Glomerular endothelial cell (primary cell): ENCODE results near the gene CC2D2A. TPM values are rescaled to one million over a fixed set of nuclear protein-coding genes. Genes with fewer than 3 reads are reported as not detected.
A peak's percentile ranks its signal among the peaks of the same experiment; 100 is the strongest.

Source experiments
- DNase-seq: peaks from one replicate; pipeline ENCODE4 v3.0.0-alpha.2; 2011; ENCODE audit warnings: low read depth, low spot score; ENCODE audit errors: extremely low read depth
- total RNA-seq: library from RNA; depleted of rRNA; stranded (reverse); fragments of >200 nt; gene quantifications from 2 replicates; pipeline ENCODE4 v1.2.3, GENCODE V29; 2015

CC2D2A gene
- total RNA-seq, 1 donor from 2014 or later, result 23.2 TPM

DNA sequence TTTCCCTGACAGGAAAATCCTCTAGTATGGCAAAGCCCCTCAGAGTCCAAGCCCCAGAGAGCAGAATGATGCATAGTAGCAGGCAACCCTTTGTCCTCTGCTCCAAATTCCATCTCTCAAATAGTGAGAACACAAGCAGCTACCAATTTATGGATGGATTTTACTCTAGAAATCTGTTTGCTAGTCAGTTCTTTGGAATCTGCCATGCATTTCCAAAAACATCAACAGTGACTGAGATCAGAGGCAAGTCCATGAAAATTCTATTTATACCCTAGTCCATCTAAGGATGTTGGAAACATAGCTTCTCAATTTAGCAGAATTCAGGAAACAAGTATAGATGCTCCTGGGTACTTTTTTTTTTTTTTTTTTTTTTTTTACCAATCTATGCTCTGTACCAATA is 10.0 kb upstream of the CC2D2A start:
- no peak for DNase-seq

DNA sequence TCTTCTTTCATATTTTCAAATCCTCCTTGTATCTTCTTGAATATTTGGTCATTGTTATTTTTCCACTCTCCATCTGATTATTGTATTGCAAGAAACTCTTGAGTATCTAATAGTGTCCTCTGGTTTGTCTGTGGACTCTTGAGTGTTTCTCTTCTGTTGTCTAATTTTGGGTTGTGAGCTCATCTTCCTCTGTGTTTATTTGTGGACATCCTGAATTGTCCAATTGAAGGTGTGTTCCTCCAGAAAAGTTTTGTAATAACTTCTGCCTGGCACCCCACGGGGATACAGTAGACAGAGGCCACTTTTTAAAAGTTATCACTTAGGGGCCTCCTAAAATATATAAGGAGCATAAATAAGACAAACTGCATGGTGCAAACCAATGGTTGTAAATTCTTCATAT is 3.1 kb upstream of the CC2D2A start:
- no peak for DNase-seq

DNA sequence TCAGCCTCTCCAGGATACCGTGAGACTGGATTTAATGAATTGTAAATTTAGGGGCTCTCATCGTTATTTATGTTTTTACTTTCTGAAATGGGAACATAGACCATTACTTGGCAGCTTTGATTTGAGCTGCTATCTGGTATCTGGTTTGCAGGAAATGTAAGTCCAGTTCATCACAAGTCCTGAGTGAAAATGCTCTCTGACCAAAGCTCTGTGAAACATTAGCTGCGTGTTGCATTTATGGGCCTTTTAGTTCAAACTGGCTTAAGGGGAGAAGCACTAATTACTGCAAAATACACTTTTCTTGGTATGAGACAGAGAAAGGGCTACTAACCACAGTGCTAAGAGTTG is 420 bp downstream of the CC2D2A start:
- no peak for DNase-seq

DNA sequence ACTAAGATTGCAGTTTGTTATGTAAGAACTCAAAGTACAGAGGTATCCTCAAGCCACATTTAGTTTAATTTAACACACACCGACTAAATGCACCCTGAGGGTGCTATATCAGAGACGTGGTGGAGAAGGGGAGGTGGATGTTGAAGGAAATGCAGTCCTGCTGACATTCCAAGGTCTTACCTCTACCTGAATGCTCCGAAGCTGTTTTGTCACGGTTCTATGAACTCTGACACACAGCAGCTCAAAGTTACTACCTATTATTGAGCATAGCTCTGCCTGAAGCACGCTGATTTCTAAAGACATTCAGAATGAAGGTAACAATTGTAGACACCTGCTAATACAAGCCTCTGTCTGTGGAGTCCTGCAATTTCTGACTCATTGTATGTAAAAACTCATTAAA is 6.7 kb downstream of the CC2D2A start:
- no peak for DNase-seq

DNA sequence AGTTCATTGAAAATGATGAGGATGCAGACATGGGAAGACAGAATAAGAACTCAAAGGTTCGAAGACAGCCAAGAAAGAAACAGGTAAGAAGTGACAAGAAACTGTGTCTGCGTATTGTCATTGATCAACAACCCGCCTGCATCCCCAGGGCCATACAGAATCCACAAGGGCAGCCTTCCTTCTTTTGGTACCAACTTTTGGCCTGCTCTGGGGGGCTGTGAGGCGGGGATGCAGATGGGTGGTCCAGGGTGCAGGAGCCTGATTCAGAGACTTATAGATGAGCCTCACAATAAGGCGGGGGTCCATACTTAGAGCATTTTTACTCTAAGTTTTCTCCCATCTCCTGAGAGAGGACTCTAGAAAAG is 9.0 kb downstream of the CC2D2A start:
- no peak for DNase-seq

DNA sequence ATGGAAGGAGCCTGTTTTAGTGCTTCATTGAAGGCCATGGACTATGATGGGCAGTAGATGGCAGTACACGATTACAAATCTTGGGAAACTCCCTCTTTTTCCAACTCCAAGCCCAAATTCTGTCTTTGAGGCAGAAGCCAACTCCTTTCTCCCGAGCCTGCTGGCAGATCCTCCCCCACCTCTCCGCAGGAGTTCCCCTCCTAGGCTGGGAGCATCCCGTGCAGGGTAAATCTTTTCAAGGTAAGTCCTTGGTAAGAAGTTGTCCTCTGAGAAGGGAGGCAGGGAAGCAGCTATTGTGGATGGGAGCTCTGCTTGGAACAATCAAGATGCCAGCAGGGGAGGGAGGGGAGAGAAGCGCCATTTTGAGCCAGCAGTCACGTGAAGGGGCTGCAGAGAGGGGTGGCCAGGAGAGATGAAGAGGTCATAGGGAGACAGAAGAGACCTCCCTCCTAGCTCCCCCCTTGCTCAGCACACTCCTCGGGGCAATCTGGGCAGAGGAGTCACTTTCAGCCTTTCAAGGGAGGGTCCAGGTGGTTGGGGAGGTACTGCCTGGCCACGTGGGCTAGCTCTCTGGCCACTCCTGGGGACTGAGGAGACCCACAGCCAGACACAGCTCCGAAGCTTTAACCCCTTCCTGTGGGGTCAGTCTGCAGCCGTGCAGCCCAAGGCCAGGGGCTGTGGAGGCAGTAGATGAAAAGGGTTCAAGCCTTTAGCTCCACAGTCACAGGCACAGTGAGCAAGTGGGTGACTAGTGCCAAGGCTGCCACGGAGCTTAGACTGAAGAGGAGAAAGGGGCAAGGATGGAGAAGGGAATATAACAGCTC is 9.6 kb downstream of the CC2D2A start:
- DNase-seq, result peak; percentile 79

DNA sequence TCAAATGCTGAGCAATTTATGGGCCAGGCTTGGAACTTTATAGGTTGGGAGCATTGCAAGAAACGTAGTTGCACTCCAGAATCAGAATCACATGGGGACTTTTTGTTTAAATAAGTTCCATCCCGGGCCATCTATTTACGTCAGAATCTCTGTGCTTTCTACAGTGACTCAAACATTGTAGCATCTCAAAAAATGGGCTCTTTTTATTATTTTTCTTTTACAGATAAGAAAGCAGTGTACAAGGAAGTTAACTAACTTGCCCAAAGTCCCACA is 10.2 kb downstream of the CC2D2A start:
- DNase-seq, result no peak

DNA sequence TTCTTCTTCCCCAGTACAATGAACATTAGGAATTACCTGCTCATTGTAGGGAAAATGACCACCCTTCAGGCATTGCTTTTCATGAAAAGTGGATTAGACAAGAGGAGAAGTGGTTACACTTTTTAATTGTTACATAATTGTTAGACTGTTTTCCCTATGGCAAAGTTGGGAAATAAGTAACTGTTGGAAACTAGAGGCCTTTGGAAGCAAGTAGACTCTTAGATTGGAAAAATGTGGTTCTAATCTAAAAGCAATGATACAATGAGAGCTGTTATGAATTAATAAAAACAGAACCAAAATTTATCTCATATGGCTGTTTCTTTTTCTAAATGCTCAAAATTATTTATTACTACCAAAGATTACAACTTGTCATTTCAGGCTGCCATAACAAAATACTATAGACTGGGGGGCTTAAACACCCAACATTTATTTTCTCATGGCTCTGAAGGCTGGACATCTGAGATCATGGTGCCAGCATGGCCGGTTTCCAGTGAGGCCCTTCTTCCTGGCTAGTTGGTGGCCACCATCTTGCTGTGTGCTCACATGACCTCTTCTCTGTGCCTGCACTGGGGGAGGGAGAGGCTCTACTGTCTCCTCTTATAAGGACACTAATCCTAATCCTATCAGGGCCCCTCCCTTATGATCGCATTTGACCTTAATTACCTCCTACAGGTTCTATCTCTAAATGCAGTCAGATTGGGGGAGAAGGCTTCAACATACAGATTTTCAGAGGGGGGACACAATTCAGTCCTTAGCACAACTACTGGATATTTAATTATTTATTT is 12.5 kb downstream of the CC2D2A start:
- no peak for DNase-seq

DNA sequence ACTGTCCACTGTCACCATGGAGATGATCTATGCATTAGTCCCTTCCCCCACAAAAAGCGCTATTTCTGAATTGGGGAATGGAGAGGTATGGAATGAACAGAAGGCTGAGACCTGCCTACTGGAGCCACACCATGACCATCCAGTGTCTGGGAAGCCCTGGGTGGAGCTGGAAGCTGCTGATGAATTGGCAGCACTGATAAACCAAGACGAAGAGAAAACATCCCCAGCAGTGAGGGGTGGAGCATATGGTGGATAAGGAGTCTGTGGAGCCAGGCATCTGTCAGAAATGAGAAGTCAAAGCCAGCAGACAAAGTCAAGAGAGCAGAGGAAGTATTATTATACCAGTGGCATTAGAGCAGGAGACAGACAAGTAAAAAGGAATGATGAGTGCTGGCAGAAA is 13.2 kb downstream of the CC2D2A start:
- no peak for DNase-seq

DNA sequence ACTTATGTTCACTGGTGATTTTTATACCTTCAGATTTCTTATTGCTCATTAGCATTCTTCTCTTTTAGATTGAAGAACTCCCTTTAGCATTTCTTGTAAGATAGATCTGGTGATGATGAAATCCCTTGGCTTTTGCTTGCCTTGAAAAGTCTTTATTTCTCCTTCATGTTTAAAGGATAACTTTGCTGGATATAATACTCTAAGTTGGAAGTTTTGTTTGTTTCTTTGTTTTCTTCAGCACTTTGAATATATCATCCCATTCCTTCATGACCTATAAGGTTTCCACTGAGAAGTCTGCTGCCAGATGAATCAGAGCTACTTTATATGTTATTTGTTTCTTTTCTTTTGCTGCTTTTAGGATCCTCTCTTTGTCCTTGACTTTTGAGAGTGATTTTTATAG is 18.5 kb downstream of the CC2D2A start:
- DNase-seq, result no peak

DNA sequence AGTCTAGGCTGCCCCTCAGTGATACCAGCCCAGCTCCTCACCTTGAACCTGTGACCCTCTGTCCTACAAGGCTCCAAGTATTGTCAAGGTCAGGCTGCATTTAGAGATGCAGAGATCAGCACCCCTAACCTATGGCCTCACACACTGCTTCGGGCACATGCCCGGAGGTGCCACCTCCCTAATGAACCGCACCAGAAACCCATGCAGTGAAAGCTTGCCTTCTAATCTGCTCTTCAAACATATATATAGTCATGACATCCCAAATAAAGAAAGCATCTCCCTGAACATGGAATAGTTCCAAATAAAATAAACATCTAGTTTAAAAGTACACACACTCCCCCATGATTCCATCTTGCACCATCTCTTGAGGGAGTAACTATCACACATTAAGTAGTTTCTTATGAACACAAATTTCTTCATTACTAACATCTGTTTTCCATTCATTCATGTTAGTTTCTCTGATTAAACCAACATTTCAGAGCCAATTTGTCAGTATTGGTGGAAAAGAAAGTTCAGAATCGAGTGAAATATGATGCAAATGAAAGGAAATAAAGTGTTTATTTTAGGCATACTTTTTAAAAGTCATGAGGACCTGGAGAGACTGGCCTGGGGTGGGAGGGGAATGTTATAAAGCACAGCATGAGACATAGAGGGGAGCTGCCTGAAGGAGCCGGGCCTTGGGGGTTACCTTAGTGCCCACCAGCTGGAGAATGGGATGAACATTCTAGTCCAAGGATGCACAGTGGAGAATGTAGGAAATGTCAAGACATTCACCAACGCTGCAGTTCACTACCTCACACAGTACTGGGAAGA is 19.2 kb downstream of the CC2D2A start:
- no peak for DNase-seq

DNA sequence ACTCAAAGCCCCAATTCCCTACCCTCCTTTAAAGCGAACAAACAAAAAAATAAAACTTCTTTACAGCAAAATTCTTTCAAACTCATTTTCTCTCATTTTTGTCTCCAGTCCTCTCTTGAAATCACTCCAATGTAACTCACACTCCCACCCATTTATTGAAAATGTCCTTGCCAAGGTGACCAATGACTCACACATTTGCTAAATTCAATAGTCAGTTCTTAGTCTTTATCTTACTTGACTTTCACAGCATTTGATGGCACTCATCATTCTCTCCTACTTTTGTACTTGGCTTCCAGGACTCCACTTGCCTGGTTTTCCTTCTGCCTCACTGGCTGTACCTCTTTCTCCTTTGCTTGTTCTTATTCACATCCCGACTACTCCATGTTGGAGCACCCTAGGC is 19.9 kb downstream of the CC2D2A start:
- DNase-seq, result no peak

DNA sequence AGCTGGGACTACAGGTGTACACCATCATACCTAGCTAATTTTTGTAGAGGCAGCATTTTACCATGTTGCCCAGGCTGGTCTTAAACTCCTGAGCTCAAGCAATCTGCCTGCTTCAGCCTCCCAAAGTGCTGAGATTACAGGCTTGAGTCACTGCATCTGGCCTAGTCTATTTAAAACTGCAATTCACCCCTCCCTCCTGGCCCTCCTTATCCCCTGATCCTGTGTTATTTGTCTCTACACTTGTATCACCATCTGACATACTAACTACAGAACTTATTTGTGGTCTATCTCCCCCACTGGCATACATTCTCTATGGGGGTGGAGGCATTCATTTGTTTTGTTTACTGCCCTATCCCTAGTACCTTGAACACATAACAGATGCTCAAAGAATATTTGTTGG is 23.7 kb downstream of the CC2D2A start:
- DNase-seq, result no peak

DNA sequence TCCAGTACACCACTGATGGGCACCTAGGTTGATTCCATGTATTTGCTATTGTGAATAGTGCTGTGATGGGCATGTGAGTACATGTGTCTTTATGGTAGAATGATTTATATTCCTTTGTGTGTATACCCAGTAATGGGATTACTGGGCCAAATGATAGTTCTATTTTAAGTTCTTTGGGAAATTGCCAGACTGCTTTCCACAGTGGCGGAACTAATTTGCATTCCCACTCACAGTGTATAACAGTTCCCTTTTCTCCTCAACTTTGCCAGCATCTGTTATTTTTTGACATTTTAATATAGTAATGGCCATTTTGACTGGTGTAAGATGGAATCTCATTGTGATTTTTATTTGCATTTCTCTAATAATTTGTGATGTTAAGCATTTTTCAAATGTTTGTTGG is 25.9 kb downstream of the CC2D2A start:
- DNase-seq, result no peak

DNA sequence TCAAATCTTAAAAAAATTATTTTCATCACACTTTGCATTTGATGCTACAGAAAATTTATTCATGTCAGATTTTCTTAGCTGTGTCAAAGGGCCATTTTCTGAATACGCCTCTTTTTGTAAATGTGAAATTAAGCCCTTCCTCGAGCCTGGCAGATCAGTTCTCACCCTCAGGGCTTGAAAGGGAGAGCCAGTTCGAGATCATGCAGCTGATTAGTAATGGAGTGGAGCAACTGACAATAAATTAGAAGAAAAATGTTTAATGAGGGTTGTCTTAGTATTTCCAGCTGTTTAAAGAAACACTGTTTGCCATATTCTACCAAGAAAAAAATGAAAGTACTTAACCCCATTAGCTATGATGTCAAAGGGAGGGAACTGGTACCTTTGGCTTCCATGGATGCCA is 28.7 kb downstream of the CC2D2A start:
- no peak for DNase-seq

DNA sequence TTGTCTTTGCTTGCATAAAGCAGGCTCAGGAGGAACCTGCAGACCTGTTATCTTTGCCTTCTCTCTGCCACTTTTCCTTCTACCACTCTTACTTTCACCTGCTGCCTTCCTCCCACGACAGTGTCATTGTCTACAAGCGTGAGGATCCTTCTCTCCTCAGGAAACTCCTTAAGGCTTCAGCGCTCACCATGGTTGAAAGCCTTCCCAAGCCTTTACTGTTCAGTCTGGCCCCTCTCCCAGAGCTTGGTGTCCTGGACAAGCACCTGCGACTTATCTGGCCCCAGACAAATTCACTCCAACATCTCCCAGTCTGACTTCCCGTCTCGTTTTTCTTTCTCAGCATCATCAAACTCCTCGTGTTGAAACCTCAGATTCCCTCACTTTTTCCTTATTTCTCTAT is 31.0 kb downstream of the CC2D2A start:
- DNase-seq, result no peak

DNA sequence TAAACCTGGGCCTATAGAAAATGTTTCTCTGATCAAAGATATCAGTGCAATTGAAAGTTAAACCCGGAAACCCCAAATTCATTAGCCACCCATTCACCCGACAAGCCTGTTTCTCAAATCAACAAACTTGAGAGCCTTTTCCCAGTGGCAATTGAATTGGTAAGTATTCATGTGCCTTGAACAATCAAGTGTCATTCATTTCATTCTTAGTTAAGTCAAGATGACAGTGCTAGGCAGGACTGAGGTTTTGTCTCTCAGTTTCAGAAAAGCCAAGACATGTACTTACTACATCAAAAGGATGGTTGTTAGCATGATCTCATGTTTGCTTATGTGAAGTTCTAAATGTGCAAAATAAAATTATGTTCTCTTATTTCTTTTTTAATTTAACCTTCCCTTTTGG is 32.3 kb downstream of the CC2D2A start:
- no peak for DNase-seq

DNA sequence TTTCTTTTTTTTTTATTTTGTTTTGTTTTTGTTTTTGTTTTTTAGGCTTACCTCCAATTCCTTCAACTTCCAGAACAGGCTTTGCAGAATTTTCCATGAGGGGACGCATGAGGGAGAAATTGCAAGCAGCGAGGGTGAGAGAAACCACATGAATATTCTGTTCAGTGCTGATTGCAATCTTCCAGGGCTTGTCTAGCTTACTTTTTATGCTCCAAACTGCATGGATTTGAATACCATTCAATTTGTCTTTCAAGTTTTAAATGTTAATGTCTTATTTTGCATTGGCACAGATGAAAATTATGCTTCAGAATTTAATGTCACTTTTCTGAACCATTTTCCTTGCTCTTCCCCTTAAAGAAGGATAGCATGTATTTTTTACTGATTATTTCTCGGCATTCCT is 32.7 kb downstream of the CC2D2A start:
- no peak for DNase-seq

DNA sequence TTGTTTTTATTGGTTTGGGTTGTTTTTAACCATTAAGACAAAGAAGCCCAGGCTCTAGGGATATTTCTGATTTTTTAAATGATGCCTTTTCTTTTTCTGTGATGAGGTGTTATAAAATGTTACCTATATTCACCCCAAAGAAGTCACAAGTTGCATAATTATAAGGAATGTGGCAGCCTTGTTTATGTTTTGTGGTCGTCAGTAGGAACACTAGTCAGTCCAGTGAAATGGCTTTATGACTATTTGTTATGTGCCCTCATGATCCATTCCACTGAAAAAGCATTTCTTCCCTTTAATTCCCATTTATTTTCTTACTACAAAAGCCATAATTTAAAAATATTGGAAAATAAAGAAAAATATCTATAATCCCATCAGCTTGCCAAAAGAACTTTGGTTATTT is 34.4 kb downstream of the CC2D2A start:
- no peak for DNase-seq

DNA sequence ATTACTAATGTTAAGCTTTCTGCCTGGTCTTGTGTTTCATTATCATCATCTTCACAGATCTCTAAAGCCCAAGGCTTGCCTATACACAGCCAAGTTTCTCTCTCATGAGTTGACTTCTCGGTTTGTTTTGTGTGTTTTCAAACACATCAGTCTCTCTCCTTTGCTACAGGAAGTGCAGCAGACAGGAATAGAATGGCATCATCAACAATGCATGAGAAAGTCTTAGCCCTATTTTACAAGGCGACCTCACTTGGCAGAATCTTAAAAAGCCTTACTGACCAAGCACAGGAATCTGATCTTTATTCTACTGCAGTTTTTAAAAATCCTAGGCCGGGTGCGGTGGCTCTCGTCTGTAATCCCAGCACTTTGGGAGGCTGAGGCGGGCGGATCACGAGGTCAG is 36.8 kb downstream of the CC2D2A start:
- peak; percentile 22 for DNase-seq

DNA sequence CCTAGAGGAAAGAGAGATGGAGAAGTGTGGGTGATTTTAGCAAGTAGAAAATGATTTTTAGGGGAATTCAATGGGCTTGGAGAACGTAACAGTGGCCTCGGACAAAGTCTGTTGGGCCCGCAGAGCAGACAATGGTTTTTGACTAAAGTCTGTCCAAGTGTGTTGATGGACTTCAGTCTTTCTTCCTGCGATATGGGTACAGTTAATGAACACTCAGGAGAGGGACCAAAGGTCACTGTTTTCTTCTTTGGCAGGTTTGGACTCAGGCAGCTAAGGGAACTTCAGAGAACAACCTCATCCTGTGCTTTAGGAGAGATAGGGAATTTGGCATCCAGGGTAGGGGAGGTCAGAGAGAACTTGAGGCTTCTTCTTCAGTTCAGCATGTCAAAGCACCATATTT is 38.0 kb downstream of the CC2D2A start:
- DNase-seq, result no peak

DNA sequence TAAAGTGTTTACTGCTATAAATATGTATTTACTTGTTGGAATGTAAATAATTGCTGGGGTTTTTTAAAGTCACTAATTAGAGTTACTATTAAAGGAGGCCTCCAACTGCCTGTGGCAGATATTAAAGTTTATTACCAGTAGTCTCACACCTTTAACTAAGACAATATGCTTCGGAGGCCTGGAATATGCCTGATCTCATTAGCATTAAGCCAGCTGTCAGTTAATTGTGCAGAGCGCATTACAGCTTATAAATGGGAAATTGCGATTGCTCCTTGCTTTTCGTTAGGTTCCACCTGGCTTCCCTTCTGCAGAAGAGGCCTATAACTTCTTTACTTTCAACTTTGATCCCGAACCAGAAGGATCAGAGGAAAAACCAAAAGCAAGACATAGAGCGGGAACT is 41.3 kb downstream of the CC2D2A start:
- DNase-seq, result no peak
